NCI-H187 treated with DMSO at 0.1 percent for 48 hours (cell line): Measurements from ENCODE around the gene NXNL1.

ENCODE experiments used
- DNase-seq: peaks from one replicate; lab custom pipeline; 2025; lab: John Stamatoyannopoulos, UW

NXNL1 gene

DNA sequence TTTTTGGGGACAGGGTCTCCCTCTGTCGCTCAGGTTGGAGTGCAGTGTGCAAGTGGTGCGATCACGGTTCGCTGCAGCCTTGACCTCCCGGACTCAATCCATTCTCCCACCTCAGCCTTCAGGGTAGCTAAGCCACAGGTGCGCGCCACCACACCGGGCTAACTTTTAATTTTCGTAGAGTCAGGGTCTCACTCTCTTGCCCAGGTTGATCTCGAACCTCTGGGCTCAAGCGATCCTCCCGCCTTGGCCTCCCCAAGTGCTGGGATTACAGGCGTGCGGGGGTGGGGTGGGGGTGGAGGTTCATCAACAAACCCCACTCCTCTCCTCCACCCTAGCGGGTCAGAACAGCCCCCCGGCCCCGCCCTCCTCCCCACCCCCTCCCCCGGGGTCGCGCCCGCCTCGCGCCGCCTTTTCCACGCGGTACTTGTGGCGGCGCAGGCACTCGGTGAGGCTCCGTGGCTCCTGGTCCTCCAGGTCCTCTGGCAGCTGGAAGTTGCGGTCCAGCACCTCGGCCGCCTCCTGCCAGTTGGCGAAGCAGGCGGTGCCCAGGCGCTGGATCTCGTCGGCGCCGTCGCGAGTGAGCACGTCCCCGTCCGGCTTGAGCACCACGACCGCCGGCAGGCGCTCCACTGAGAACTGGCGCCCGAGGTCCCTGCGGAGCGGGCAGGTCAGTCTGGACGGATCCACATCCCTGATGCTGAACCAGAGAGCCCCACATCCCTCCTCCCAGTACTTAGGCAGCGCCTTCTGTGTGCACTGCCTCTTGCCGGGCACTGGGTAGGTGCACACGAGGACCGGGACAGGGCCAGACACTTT lies 5.2 kb downstream of the NXNL1 start:
- no peak for DNase-seq

DNA sequence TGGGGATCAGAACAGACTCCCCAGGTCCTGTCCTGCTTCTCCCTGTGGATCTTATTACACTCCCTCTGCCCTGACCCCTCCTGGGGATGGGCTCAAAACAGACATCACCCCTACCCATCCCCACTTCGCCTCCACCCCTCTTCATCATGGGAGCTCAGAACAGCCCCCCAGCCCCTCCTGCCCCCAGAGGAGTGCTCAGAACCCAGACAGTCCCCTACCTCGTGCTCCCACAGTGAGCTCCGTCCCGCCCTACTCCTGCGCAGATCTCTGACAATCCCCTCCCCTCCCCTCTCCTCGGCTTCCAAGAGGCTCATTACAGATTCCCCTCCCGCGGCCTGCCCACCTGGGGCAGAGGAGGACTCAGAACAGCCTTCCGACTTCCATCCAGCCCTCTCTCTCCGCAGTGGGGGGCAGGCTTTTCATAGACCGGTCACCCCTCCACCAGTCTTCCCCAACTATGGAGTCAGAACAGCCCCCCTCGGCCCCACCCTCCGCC lies 6.1 kb downstream of the NXNL1 start:
- DNase-seq: no peak

GRCh38 chr19:17451820-17452219 lies 8.9 kb downstream of the NXNL1 start:
- DNase-seq: no peak

GRCh38 chr19:17450264-17451075 lies 10.3 kb downstream of the NXNL1 start:
- DNase-seq: no peak

DNA sequence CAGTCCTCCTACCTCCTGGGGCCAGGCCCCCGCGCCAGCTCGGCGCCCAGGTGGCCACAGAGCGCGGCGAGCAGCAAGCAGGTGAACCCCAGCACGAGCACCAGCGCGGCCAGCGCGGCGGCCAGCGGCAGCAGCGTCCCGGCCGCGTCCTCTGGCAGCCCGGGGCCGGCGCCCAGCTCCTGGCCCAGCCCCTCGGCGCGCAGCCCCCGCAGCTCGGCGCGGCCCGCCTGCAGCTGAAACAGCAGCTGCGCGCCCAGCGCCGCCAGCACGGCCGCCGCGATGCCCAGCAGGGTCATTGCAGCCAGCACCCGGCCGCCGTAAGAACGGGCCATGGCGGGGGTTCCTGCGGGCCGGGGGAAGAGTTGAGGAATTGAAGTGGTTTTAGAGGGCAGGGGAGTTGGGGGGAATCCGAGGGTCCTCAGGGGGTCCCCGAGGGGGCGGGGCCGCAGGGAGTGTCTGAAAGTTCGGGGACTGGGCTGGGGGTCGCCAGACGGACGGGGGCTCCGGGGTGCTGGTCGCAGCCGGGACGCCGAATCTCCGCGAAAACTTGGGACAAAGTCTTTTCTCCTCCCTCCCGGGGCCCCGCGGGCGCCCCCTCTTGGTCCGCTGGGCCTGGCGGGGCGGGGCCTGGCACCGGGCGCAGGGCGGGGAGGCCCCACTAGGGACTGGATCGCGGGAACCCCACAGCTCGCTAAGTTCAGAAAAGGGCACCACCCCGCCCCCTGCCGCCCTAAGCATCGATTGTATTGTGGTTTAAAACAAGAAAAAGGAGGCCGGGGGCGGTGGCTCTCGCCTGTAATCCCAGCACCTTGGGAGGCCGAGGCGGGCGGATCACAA lies 12.4 kb downstream of the NXNL1 start, which contains the start of gene TMEM221:
Gene TMEM221, minus strand, starts transcription at position 538 of the 837 bp plus-strand sequence. Its CDS starts 206 bp downstream, at position 332.
- no peak for DNase-seq

GRCh38 chr19:17447704-17448130 lies 13.0 kb downstream of the NXNL1 start:
- DNase-seq: no peak

GRCh38 chr19:17445526-17446165 lies 15.1 kb downstream of the NXNL1 start:
- no peak for DNase-seq

DNA sequence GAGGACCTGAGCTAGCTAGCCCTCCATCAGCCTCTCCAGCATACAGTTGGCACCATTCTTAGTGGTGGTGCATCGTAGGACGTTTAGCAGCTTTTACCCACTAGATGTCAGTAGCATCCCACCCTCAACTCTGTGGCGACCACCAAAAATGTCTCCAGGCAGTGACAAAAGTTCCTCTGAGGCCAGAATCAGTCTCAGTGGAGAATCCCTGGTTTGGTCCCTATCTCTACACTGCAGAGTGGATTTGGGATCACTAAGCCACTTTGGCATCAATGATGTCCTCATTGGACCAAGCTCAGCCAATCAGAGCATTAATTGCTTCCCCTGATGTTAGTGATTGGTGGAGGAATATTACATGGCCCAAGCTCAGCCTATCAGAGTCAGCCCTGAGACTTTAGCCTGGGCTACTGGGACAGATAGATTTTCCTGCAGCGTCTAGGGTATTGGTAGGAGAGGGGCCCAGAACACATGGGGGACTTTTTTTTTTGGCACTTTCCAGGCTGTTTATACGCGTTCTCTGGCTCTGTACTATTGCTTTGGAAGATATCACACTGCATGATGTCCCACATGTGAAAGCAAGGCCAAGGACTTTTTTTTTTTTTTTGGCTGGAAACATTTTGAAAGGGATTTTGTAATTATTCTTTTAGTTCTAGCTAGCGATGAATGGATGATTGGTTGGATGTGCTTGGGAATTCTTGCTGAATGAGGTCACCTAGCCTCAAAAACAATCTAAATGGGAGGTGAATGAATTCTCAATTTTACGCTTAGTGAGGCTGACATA lies 19.3 kb downstream of the NXNL1 start:
- DNase-seq: no peak

DNA sequence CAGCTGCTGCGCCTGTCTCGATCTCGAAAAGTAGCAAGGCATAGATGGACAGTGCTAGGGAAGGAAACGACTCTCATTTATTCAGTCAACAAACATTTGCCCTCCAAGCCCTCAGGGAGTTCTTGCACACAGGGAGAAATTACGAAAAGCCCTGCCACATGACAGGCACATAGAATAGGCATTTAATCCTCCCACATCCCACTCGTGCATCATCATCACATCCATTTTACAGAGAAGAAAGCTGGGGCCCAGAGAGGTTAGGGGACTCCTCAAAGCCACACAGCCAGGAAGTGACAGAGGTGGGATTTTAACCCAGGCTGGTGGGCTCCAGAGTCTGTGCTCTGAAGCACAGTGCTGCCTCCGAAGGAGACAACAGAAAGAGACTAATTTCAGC lies 23.9 kb downstream of the NXNL1 start:
- DNase-seq: no peak

DNA sequence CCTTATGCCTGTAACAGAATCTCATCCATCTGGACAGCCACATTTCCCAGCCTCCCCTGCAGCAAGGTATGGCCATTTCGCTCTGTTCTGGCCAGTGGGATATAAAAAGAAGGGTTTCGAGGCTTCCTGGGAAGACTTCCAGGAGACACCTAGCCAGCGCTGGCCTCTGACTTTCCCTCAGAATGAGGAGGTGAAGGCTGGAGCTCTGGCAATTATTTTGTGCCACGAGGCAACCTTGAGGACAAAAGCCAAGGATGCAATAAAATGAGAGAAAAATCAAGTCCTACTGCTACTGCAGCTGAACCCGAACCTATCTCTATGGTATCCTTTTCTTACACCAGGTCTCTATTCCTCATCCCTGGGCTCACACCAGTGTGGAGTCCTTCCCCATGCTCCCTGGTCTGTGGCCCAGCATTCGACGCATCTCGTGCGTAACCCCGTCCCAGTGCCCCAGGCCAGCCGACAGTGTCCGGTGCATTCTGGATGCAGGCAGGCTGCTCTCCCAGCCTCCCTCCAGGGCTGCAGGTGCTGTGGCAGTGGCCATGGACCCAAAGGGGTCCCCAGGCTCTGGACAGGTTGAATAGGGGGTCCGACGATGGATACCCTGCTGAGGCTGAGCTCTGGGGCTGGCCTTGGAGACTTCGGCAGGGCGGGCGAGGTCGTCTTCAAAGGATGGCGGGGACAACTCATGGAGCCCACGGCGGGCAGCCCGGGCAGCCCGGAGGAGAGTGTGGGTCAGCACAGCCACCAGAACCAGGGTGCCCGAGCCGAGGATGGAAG lies 24.4 kb downstream of the NXNL1 start:
- no peak for DNase-seq

- DNase-seq: no peak
Measured at GRCh38 chr19:17435218-17435617, 25.5 kb downstream of the NXNL1 start.

GRCh38 chr19:17431417-17431816 lies 29.3 kb downstream of the NXNL1 start:
- DNase-seq: no peak

DNA sequence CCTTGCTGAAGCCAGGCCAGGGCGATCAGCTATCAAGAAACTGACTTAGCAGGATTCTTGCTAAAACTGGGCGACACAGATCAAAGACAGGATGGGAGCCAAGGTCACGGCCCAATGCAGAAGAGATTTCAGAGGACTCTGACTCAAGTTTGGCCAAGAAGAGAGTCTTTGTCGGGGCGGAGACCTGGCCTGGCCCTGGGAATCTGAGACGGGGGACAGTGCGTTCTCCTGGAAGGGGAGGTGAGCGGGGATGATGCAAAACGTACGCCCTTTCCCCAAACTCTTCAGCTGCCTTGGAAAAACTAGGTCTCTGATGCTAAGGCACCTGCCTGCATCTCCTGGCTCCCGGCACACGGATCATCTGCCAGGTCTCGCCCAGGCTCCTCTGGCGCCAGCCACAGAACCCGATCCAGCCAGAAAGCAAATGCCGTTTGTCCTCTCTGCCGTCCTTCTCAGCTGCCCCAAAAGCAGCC lies 31.0 kb downstream of the NXNL1 start:
- DNase-seq: no peak

- DNase-seq: no peak
Measured at GRCh38 chr19:17424743-17425365, 35.9 kb downstream of the NXNL1 start.

DNA sequence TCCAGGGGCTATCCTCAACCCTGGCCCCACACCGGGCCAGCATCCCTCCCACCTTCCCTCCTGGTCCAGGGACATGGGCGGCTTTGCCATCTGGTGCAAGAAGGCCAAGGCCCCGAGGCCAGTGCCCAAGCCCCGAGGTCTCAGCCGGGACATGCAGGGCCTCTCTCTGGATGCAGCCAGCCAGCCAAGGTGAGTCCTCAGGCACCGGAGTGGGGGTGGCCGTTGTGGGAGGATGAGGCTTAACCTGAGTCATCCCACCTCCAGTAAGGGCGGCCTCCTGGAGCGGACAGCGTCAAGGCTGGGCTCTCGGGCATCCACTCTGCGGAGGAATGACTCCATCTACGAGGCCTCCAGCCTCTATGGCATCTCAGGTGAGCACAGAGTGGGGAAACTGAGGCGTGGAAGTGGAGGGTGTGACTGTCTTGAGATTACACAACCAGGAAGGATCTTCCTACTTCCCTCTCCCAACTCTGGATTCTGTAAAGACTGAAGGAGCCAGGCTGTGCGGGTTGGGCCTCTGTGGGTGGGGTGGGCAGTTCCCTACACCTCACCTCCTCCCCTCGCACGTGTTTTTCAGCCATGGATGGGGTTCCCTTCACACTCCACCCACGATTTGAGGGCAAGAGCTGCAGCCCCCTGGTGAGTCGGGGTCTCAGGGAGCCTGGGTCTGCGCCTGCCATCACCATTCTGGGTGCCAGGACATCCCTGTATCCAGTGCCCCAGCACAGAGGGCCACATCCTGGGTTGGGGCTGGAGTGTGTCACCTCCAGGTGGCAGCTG lies 37.1 kb downstream of the NXNL1 start:
- no peak for DNase-seq

GRCh38 chr19:17421942-17422341 lies 38.8 kb downstream of the NXNL1 start:
- no peak for DNase-seq

GRCh38 chr19:17420475-17420924 lies 40.2 kb downstream of the NXNL1 start:
- DNase-seq: no peak
